GM12878 (cell line): ENCODE data around the gene SPAG9. TPM values are rescaled to one million over a fixed set of nuclear protein-coding genes. Genes with fewer than 3 reads are reported as not detected.
A peak's percentile ranks its signal among the peaks of the same experiment; 100 is the strongest.

ENCODE experiments used
- ATAC-seq: fragments of 200-7000 bp; cut with Tn5 transposase; 3 replicates; pipeline ENCODE4 v1.9.1; 2020; ENCODE audit warnings: mild to moderate bottlenecking, moderate library complexity
- BruUV-seq: library from RNA; stranded (reverse); fragments of 400-500 nt; replicated peaks from 2 replicates; lab custom pipeline; 2021; lab: Mats Ljungman, UMichigan
- CTCF ChIA-PET: fragments of 300-600 bp; sonication (Branson Sonifier 250); formaldehyde crosslinking; extraction: SDS; loops from one replicate; lab custom pipeline; 2021; ENCODE audit warnings: inconsistent platforms; lab: Yijun Ruan, JAX
- POLR2A ChIA-PET: fragments of 350-600 bp; formaldehyde crosslinking; extraction: SDS; loops from one replicate; lab custom pipeline; 2021; ENCODE audit warnings: inconsistent platforms; lab: Charles Lee
- RAD21 ChIA-PET: fragments of 300-600 bp; sonication (Branson Sonifier 250); formaldehyde crosslinking; loops from one replicate; lab custom pipeline; 2023; ENCODE audit warnings: antibody characterized with exemption; ENCODE audit not compliant: unreplicated experiment; lab: Charles Lee
- SMC1A ChIA-PET: fragments of 300-600 bp; sonication (Branson Sonifier 250); formaldehyde crosslinking; loops from one replicate; lab custom pipeline; 2023; ENCODE audit not compliant: unreplicated experiment, uncharacterized antibody; lab: Charles Lee
- DNase-seq: peaks from one replicate; pipeline ENCODE4 v3.0.0-alpha.2; 2011; ENCODE audit warnings: low read depth, low spot score
- FAIRE-seq: peaks from 3 replicates; lab custom pipeline; 2011; peaks lifted over from hg19 to GRCh38; lab: Jason Lieb, UNC
- H2AFZ ChIP-seq: 2 replicates; pipeline ENCODE4 v1.6.0; 2011; ENCODE audit warnings: low read depth, low read length, control low read depth; ENCODE audit not compliant: control insufficient read depth
- H3K27ac ChIP-seq: 2 replicates; pipeline ENCODE4 v1.5.1; 2011; ENCODE audit warnings: control low read depth; ENCODE audit not compliant: control insufficient read depth, insufficient read depth
- H3K27me3 ChIP-seq, 2 experiments: replicated peaks in 1 of 2; 2 replicates each; pipeline versions ENCODE4 v1.6.0 to v1.6.1; 2011; ENCODE audit warnings: low read length in 1 of 2; ENCODE audit not compliant: control insufficient read depth in 2 of 2, insufficient read depth in 2 of 2
- H3K36me3 ChIP-seq, 2 experiments: 2 replicates each; pipeline ENCODE4 v1.5.1; 2011; ENCODE audit warnings: low read length in 1 of 2; ENCODE audit not compliant: control insufficient read depth in 2 of 2, insufficient read depth in 2 of 2
- H3K4me1 ChIP-seq: 2 replicates; pipeline ENCODE4 v1.6.1; 2011; ENCODE audit warnings: mild to moderate bottlenecking, low read length, moderate library complexity, mixed read lengths; ENCODE audit not compliant: control insufficient read depth, insufficient read depth
- H3K4me2 ChIP-seq: 2 replicates; pipeline ENCODE4 v1.6.0; 2011; ENCODE audit warnings: control low read depth; ENCODE audit not compliant: control insufficient read depth, insufficient read depth
- H3K4me3 ChIP-seq: fragments of 200-600 bp; sonication (generic); 2 replicates; pipeline ENCODE4 v1.5.1; 2016
- H3K79me2 ChIP-seq: 2 replicates; pipeline ENCODE4 v1.6.0; 2011; ENCODE audit warnings: low read length; ENCODE audit not compliant: control insufficient read depth, insufficient read depth
- H3K9ac ChIP-seq: 2 replicates; pipeline ENCODE4 v1.8.0; 2011; ENCODE audit warnings: low read length, control low read depth, mixed read lengths; ENCODE audit not compliant: control insufficient read depth, insufficient read depth
- H3K9me3 ChIP-seq: replicated peaks from 3 replicates; pipeline ENCODE4 v1.5.1; 2011; ENCODE audit warnings: mild to moderate bottlenecking, low read length; ENCODE audit not compliant: control insufficient read depth, insufficient read depth
- H4K20me1 ChIP-seq: 2 replicates; pipeline ENCODE4 v1.6.0; 2011; ENCODE audit not compliant: control insufficient read depth, insufficient read depth
- CBX3 ChIP-seq: fragments of 200-600 bp; sonication (generic); IDR thresholded peaks from 2 replicates; pipeline ENCODE4 v1.6.1; 2016; ENCODE audit warnings: low read depth, borderline replicate concordance
- FOXM1 ChIP-seq: IDR thresholded peaks from 2 replicates; pipeline ENCODE4 v1.6.1; 2012; ENCODE audit warnings: low read depth, mild to moderate bottlenecking, inconsistent platforms, low read length, moderate library complexity
- KLF5 ChIP-seq: fragments of 450-650 bp; IDR thresholded peaks from 2 replicates; pipeline ENCODE4 v1.6.1; 2014; ENCODE audit warnings: mild to moderate bottlenecking; ENCODE audit not compliant: partially characterized antibody
- MEF2B ChIP-seq: fragments of 450-650 bp; IDR thresholded peaks from 2 replicates; pipeline ENCODE4 v1.6.1; 2018; ENCODE audit warnings: mild to moderate bottlenecking, moderate library complexity; ENCODE audit not compliant: partially characterized antibody, poor library complexity, severe bottlenecking
- NR2C1 ChIP-seq: fragments of 450-650 bp; IDR thresholded peaks from 2 replicates; pipeline ENCODE4 v1.6.1; 2017; ENCODE audit warnings: antibody characterized with exemption, mild to moderate bottlenecking, moderate library complexity
- RCOR1 ChIP-seq: conservative IDR thresholded peaks from 2 replicates; pipeline ENCODE4 v1.6.1; 2012; ENCODE audit warnings: low read depth, low read length, improper control_type of control experiment
- RUNX3 ChIP-seq: IDR thresholded peaks from 2 replicates; pipeline ENCODE4 v1.6.1; 2012; ENCODE audit warnings: low read length, inconsistent platforms
- SMAD1 ChIP-seq: fragments of 450-650 bp; IDR thresholded peaks from 2 replicates; pipeline ENCODE4 v1.6.1; 2018; ENCODE audit warnings: mild to moderate bottlenecking, low read depth; ENCODE audit not compliant: partially characterized antibody
- SMC3 ChIP-seq: IDR thresholded peaks from 2 replicates; pipeline ENCODE4 v1.6.1; 2011; ENCODE audit warnings: low read length, improper control_type of control experiment, borderline replicate concordance
- SP1 ChIP-seq: IDR thresholded peaks from one replicate; pipeline ENCODE4 v1.6.1; 2011; ENCODE audit warnings: low read depth, low read length
- TARDBP ChIP-seq: IDR thresholded peaks from 2 replicates; pipeline ENCODE4 v1.6.1; 2016; ENCODE audit warnings: borderline replicate concordance
- TCF12 ChIP-seq: IDR thresholded peaks from 2 replicates; pipeline ENCODE4 v1.6.1; 2011; ENCODE audit warnings: low read depth, mild to moderate bottlenecking, low read length
- TCF7 ChIP-seq: IDR thresholded peaks from 2 replicates; pipeline ENCODE4 v1.6.1; 2014; ENCODE audit warnings: antibody characterized with exemption, borderline replicate concordance
- WGBS: methylation state at CpG from one replicate; pipeline ENCODE4 v1.1.6; 2016; ENCODE audit warnings: low lambda C conversion rate; ENCODE audit not compliant: insufficient replicate concordance, insufficient coverage; ENCODE audit errors: missing lambda C conversion rate; 5-methylcytosine and 5-hydroxymethylcytosine counted together
- in situ Hi-C: fragments of 300-500 bp; cut with MboI; formaldehyde crosslinking; loops from 9 replicates; pipeline ENCODE4 v1.14.3; 2018; ENCODE audit warnings: mixed read lengths
- intact Hi-C: fragments of 100-400 bp; cut with micrococcal nuclease; formaldehyde crosslinking; loops from one replicate; pipeline ENCODE4 v1.14.2; 2022; ENCODE audit not compliant: unreplicated experiment
- polyA plus RNA-seq, 11 experiments: library from polyadenylated mRNA; depleted of rRNA in 4 of 11; unstranded in 6 of 11; stranded (reverse) in 5 of 11; fragments of >200 nt; fragmentation: Nextera tagmentation in 4 of 11; fragmentation: Illumina TruSeq in 1 of 11; extraction: Ambion mirVana in 4 of 11; extraction: Trizol in 1 of 11; gene quantifications; 1 replicate in 1 of 11; 2 replicates in 10 of 11; pipeline versions ENCODE4 v1.2.1 to v1.2.3, GENCODE V29; 2011 to 2016; ENCODE audit warnings: inconsistent platforms in 2 of 11, missing spikeins in 2 of 11, low read depth in 1 of 11
- total RNA-seq, 4 experiments: library from RNA; depleted of rRNA in 3 of 4; stranded (reverse); fragments of >200 nt in 3 of 4; fragmentation: Illumina TruSeq in 1 of 4; extraction: Trizol in 1 of 4; gene quantifications; 2 replicates each; pipeline versions ENCODE4 v1.2.1 to v1.2.3, GENCODE V29; 2013 to 2021
- TF ChIP-seq, protein P1 (sequence below): IDR thresholded peaks from 2 replicates; pipeline ENCODE4 v1.6.1; 2012; ENCODE audit warnings: improper control_type of control experiment, low read depth, low read length; ENCODE audit not compliant: insufficient replicate concordance

The SPAG9 gene
- total and polyA plus RNA-seq, 10 of the 15 experiments (the other 5 are each of a cell fraction or from before 2014, with no cell fraction given): 6.6 to 42.0 (median 24.9) TPM

DNA sequence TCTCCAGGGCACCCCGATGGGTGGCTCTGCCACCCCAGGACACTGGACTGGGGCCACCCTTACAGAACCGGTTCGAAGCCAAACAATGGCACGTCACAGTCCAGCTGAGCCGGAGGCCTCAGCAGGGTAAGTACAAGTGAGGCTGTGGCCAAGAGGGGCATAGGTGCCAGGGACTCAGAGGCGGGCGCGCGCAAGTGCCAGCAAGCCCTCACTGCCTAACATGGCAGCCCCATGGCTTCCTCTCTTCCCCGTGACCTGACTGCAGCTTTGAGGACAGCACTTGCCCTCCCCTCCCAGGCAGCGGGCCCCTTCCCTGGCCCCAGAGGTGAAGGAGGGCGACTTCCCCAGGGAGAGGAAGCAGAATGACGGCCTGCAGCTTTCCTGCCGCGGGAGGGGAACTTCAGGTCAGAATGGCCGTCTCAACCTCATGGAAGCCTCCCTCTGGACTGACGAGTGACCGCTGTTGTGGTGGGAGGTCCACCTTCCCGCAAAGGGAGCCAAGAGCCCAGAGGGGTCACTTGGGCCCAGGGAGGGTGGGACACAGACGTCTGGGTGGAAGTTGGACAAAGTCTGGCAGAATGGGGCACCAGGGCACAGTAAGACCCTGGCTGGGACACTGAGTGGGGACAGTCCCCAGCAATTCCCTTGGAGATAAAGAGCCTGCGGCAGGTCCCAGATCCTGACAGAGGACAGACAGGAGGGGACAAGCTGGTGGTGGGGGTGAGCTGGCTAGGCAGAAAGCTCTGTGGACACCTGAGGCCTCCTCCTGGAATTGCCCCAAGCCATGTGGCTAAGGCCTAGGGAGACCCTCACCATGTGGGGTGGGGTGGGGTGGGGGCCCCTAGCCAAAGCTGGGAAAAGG, 202.4 kb downstream of the SPAG9 start:
- ChIA-PET CTCF (no interaction called here), RAD21 (no interaction called here), POLR2A (no interaction called here), SMC1A (no interaction called here)
- no peaks in the 10 kb centered on the region for H4K20me1 ChIP-seq
- no peak for ATAC-seq
- H3K79me2 ChIP-seq: no peaks in the 10 kb centered on the region
- H3K27me3 ChIP-seq: no peaks in the 10 kb centered on the region
- no peaks in the 10 kb centered on the region for H3K9me3 ChIP-seq
- in situ Hi-C loops (no loop called here), intact Hi-C loops (no loop called here)
- no peak overlapping the region for H3K4me2 ChIP-seq
- 0 out of 2 replicates have a peak overlapping the region, but pooled peaks have one; percentile 4 for H2AFZ ChIP-seq
- H3K27ac ChIP-seq: no peak overlapping the region
- no peaks in the 10 kb centered on the region for H3K36me3 ChIP-seq
- 70% methylated on average over 20 of the region's 21 CpGs for WGBS
- no peak for DNase-seq
- H3K9ac ChIP-seq: no peak overlapping the region
- H3K4me3 ChIP-seq: no peak overlapping the region
- H3K4me1 ChIP-seq: peaks cover 20% of the 10 kb centered on the region
- no peak for TF ChIP-seq FOXM1
- TF ChIP-seq TCF12: no peak
- TF ChIP-seq SMC3: no peak
- TF ChIP-seq RCOR1: no peak
- no peak for TF ChIP-seq RUNX3
- TF ChIP-seq CBX3: no peak
- no peak for TF ChIP-seq TARDBP
- TF ChIP-seq NR2C1: no peak
- no peak for TF ChIP-seq SP1
- no peak for TF ChIP-seq KLF5
- no peak for TF ChIP-seq SMAD1
- TF ChIP-seq MEF2B: no peak
- TF ChIP-seq TCF7: no peak
- TF ChIP-seq, protein P1, sequence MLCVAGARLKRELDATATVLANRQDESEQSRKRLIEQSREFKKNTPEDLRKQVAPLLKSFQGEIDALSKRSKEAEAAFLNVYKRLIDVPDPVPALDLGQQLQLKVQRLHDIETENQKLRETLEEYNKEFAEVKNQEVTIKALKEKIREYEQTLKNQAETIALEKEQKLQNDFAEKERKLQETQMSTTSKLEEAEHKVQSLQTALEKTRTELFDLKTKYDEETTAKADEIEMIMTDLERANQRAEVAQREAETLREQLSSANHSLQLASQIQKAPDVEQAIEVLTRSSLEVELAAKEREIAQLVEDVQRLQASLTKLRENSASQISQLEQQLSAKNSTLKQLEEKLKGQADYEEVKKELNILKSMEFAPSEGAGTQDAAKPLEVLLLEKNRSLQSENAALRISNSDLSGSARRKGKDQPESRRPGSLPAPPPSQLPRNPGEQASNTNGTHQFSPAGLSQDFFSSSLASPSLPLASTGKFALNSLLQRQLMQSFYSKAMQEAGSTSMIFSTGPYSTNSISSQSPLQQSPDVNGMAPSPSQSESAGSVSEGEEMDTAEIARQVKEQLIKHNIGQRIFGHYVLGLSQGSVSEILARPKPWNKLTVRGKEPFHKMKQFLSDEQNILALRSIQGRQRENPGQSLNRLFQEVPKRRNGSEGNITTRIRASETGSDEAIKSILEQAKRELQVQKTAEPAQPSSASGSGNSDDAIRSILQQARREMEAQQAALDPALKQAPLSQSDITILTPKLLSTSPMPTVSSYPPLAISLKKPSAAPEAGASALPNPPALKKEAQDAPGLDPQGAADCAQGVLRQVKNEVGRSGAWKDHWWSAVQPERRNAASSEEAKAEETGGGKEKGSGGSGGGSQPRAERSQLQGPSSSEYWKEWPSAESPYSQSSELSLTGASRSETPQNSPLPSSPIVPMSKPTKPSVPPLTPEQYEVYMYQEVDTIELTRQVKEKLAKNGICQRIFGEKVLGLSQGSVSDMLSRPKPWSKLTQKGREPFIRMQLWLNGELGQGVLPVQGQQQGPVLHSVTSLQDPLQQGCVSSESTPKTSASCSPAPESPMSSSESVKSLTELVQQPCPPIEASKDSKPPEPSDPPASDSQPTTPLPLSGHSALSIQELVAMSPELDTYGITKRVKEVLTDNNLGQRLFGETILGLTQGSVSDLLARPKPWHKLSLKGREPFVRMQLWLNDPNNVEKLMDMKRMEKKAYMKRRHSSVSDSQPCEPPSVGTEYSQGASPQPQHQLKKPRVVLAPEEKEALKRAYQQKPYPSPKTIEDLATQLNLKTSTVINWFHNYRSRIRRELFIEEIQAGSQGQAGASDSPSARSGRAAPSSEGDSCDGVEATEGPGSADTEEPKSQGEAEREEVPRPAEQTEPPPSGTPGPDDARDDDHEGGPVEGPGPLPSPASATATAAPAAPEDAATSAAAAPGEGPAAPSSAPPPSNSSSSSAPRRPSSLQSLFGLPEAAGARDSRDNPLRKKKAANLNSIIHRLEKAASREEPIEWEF: no peak
- no peak for FAIRE-seq
- no TSS peak for BruUV-seq
